ENCODE data around the gene RPL19.
A peak's percentile ranks its signal among the peaks of the same experiment; 100 is the strongest.
"Not testable (repeated sequence)": the region's sequence is repeated elsewhere in the genome, so short reads cannot be mapped to it uniquely, and the experiment has no call there.

RPL19 gene

GRCh38 chr17:39244600-39245570 is 44.8 kb downstream of the RPL19 start:
- Histone ChIP-seq H3K4me3 (no peak overlapping the region), H3K9me3 (ENCODE audit: low read depth, low read length) (no peaks in the 10 kb centered on the region), H3K9ac (ENCODE audit: insufficient read length) (no peak overlapping the region), H3K27ac (no peak overlapping the region), H3K36me3 (ENCODE audit: insufficient read depth, low read length) (no peaks in the 10 kb centered on the region)
- peak; percentile 66 for DNase-seq (ENCODE audit: low read depth, low spot score)
- TF ChIP-seq POLR2AphosphoS5 (IDR thresholded peaks at IDR 0.05; ENCODE audit: borderline replicate concordance, low read depth, low read length), result no peak
- no peak for TF ChIP-seq FOXP2 (optimal IDR thresholded peaks at IDR 0.05; ENCODE audit: control extremely low read depth, extremely low read length, insufficient read depth)
- no peak for TF ChIP-seq EZH2 (IDR thresholded peaks at IDR 0.05)

- no peak overlapping the region for H3K9ac ChIP-seq (ENCODE audit: insufficient read length)
- TF ChIP-seq EZH2 (IDR thresholded peaks at IDR 0.05), result no peak
- no peak overlapping the region for H3K4me3 ChIP-seq
- no peaks in the 10 kb centered on the region for H3K36me3 ChIP-seq (ENCODE audit: insufficient read depth, low read length)
- H3K27ac ChIP-seq, result no peak overlapping the region
- H3K9me3 ChIP-seq (ENCODE audit: low read depth, low read length), result no peaks in the 10 kb centered on the region
- no peak for DNase-seq (ENCODE audit: low read depth, low spot score)
Measured at GRCh38 chr17:39246274-39246673, 46.2 kb downstream of the RPL19 start.

- not testable (repeated sequence) for H3K9me3 ChIP-seq (ENCODE audit: low read depth, low read length); H3K9ac ChIP-seq (ENCODE audit: insufficient read length); H3K36me3 ChIP-seq (ENCODE audit: insufficient read depth, low read length); H3K27ac ChIP-seq; H3K4me3 ChIP-seq; DNase-seq (ENCODE audit: low read depth, low spot score)
Measured at GRCh38 chr17:39250076-39250475, 50.0 kb downstream of the RPL19 start.

DNA sequence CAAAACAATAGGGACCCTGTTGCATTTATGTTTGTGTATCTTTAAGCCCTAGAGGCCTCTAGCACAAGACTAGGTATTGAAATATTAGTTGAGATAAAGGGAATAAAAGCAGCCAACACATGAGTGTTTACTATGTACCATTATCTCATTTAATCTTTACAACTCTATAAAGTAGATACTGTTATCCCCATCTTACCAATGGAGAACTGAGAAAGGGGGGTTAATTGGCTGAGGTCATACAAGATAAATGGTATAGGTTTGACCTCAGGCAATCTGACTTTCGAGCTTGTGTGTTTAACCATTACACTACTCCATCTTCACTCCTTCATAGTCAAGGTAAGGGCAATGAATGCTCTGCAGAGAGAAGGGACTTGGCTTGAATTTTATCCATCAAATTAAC is 51.9 kb downstream of the RPL19 start:
- no peak overlapping the region for H3K4me3 ChIP-seq
- DNase-seq (ENCODE audit: low read depth, low spot score), result no peak
- TF ChIP-seq EZH2 (IDR thresholded peaks at IDR 0.05), result no peak

DNA sequence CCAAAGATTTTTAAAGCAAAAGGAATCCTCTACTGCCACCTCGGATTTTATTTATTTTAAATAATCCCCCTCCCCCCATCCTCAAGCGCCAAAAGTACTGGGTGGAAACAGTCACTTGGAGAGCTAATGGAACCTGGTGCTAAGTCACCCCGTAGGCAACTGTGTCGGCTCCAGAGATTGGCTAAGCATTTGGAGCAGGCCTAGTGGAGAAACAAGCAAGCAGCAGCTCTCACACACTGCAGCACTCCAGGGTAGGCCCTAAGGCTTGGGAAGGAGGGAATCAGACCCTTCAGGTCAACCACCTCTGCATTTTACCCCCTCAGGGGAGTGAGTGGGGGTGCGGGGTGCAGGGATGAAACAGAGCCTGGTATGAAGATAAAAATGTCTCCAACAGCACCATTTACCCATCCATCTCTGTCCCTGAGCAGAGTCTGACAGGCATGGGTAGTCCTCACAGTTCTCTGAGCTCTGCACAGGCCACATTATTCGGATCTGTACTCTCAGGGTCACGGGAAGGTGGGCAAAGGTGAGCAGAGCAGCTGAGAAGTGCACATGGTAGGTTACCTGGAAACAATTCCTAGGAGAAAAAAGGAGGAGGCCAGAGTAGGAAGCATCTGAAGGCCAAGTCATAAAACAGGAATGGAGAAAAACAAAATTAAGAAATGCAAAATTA is 52.8 kb downstream of the RPL19 start:
- Histone ChIP-seq H3K9ac (ENCODE audit: insufficient read length) (no peak overlapping the region), H3K27ac (no peak overlapping the region), H3K9me3 (ENCODE audit: low read depth, low read length) (no peaks in the 10 kb centered on the region), H3K4me3 (no peak overlapping the region), H3K36me3 (ENCODE audit: insufficient read depth, low read length) (no peaks in the 10 kb centered on the region)
- no peak for DNase-seq (ENCODE audit: low read depth, low spot score)
- TF ChIP-seq FOXP2 (optimal IDR thresholded peaks at IDR 0.05; ENCODE audit: control extremely low read depth, extremely low read length, insufficient read depth) (no peak), POLR2AphosphoS5 (IDR thresholded peaks at IDR 0.05; ENCODE audit: borderline replicate concordance, low read depth, low read length) (no peak), EZH2 (IDR thresholded peaks at IDR 0.05) (no peak)

More for the DNA sequence above, 51.9 kb downstream of the RPL19 start:
- Histone ChIP-seq H3K27ac (no peak overlapping the region), H3K9me3 (ENCODE audit: low read depth, low read length) (no peaks in the 10 kb centered on the region), H3K9ac (ENCODE audit: insufficient read length) (no peak overlapping the region), H3K36me3 (ENCODE audit: insufficient read depth, low read length) (no peaks in the 10 kb centered on the region)

All from SK-N-MC (cell line).